ENCODE results near the gene PLCB3. TPM values are rescaled to one million over a fixed set of nuclear protein-coding genes. Genes with fewer than 3 reads are reported as not detected.

PLCB3 gene
- total RNA-seq, 2 donors from 2014 or later = 26.1 to 28.3 TPM

DNA sequence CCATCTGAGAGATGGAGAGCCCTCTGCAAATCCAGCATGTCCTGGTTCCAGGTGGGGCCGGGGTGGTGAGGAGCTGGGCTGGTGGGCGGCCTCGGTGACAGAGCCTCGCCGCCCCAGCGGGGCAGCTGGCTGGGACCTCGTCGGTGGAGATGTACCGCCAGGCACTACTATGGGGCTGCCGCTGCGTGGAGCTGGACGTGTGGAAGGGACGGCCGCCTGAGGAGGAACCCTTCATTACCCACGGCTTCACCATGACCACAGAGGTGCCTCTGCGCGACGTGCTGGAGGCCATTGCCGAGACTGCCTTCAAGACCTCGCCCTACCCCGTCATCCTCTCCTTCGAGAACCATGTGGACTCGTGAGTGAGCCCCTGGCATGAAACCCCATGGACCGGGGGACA, 7.0 kb downstream of the PLCB3 start:
- intact Hi-C loops (cut with DNase I) = no loop called here
- no peak for DNase-seq (ENCODE audit: low spot score)

DNA sequence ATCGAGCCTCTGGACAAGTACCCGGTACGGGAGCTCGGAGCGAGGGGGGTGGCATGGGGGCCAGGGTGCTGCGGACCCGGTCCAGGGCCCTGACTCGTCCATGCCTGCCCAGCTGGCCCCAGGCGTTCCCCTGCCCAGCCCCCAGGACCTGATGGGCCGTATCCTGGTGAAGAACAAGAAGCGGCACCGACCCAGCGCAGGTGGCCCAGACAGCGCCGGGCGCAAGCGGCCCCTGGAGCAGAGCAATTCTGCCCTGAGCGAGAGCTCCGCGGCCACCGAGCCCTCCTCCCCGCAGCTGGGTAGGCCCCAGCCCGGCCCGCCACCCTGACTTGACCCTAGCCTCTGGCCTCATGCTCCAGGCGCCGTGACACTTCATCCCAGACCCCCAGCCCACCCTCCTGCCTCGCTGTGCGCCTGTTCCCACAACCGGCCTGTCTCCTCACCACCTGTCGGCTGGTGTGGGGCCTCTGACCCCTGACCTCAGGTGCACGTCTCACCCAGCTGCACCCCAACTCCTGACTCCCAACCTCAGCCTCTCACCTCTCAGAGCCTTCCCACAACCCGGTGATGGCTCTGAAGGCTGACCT, 7.7 kb downstream of the PLCB3 start:
- no peak for DNase-seq (ENCODE audit: low spot score)
- intact Hi-C loops (cut with DNase I) = no loop called here

DNA sequence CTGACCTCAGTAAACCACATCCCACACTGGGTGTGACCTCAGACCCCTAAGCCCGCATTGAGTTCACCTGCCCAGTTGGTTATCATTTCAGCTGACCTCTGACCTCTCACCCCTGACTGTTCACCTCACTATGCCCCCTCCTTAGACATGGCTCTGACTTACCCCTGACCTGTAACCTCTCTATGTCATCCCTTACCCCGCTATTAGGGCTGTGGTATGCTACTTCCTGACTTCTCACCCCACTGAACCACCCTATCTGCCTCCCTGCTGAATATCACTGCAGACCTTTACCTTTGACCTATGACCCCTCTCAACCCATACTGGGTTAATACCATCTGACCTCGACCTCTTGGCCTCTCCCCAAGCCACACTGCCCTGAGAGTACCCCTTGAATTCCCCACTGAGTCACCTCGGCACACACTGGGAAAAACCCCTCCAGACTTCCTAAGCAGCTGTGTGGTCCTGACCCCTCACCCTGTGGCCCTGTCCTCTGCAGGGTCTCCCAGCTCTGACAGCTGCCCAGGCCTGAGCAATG, 8.3 kb downstream of the PLCB3 start:
- intact Hi-C loops (cut with DNase I) = no loop called here
- no peak for DNase-seq (ENCODE audit: low spot score)

DNA sequence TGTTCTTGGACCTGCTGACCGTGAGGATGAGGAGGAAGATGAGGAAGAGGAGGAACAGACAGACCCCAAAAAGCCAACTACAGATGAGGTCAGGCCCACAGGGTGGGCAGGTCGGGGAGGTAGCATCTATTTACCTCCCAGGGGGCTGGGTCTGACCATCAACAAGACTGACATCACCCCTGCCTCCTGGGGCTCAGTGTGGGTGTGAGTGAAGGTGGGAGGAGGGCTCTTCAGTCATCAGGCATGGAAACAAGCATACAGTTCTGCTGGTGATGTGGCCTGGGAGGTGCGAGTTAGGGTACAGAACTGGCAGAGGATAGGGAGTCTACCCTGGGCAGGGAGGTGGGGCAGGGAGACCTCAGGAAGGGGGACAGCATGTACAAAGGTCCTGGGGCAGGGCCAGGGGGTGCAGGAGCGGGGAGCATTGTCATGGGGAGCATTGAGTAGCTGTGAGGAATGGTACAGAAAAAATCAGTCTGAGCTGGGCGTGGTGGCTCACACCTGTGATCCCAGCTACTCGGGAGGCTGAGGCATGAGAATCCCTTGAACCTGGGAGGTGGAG, 8.9 kb downstream of the PLCB3 start:
- no peak for DNase-seq (ENCODE audit: low spot score)
- intact Hi-C loops (cut with DNase I) = no loop called here

DNA sequence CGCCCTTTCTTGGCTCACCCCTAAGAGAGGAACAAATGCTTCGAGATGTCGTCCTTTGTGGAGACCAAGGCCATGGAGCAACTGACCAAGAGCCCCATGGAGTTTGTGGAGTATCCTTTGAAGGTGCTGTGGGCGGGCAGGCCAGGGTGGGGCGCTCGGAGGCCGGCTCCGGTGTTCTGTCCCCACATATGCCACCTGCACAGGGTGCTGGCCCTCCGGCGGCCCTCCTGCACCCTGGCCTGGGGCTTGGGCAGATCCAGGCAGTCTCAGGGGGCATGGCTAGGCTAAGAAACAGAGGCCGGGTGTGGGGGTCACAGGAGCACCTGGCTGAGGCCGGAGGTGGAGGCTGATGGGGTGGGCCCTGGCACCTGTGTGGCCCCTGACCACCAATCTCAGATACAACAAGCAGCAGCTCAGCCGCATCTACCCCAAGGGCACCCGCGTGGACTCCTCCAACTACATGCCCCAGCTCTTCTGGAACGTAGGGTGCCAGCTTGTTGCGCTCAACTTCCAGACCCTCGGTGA, 10.3 kb downstream of the PLCB3 start:
- intact Hi-C loops (cut with DNase I) = no loop called here
- no peak for DNase-seq (ENCODE audit: low spot score)

DNA sequence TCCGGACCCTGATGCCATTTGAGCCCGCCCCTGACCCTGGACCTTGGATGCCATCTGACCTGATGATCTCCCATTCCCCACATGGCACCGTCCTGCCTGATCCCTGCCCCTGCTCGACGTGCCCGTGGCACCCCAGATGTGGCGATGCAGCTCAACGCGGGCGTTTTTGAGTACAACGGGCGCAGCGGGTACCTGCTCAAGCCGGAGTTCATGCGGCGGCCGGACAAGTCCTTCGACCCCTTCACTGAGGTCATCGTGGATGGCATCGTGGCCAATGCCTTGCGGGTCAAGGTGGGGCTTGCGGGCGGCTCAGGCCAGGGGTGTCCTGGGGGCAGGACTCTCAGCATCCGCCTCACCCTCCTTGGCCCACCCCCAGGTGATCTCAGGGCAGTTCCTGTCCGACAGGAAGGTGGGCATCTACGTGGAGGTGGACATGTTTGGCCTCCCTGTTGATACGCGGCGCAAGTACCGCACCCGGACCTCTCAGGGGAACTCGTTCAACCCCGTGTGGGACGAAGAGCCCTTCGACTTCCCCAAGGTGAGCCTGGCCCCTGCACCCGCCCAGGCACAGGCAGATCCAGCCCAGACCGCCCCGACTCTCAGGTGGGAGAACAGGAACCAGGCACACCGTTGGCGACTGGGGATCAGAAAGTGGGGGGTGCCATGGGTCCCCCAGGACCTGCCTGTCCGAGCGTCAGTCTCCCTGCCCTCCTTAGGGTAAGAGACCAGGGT, 11.1 kb downstream of the PLCB3 start:
- no peak for DNase-seq (ENCODE audit: low spot score)

DNA sequence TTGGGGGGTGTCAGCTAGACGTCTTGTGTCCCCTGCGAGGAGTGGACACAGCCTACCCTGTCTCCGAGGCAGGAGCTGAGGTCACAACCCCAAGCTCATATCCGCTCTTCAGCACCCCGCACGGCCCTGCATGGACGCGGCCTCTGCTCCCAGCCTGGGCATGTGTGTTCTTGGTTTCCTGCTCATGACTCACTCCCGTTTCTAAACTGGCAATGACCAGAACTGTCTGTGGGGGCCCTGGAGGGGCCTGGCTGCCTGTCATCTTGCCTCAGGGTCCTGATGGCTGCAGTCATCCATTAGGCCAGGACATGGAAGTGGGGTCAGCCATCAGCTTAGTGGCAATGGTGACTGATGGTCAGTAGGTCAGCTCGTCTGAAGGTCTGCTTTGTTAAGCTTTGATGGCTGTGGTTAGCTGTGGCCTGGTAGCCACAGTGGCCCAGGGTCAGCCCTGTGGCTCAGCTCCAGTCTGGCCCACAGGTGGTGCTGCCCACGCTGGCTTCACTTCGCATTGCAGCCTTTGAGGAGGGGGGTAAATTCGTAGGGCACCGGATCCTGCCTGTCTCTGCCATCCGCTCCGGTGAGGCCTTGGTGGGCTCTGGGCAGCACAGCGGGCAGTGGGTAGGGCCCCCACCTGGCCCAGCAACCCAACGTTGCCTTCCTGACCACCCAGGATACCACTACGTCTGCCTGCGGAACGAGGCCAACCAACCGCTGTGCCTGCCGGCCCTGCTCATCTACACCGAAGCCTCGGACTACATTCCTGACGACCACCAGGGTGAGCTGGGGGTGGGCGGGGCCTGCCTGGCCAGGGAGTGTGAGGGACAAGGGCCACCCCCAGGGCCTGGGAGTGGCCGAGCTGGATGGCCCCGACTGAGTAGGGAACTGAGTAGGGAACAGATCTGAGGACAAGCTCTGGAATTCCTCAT, 12.0 kb downstream of the PLCB3 start:
- DNase-seq (ENCODE audit: low spot score) = no peak
- intact Hi-C loops (cut with DNase I) = no loop called here

More for the DNA sequence above, 11.1 kb downstream of the PLCB3 start:
- intact Hi-C loops (cut with DNase I) = no loop called here

DNA sequence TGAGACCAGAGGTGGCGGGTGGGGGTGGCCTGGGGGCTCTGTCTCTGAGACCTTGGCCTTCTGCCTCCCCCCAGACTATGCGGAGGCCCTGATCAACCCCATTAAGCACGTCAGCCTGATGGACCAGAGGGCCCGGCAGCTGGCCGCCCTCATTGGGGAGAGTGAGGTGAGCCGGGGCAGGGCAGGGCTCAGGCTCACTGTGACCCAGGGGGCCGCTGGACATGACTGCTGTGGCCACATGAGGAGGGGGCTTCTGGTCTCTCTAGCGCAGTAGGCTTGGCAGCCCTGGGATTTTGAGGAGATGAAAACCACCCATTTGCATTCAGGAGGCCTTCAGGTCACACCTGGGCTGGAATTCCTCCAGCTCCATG, 12.6 kb downstream of the PLCB3 start:
- intact Hi-C loops (cut with DNase I) = no loop called here
- DNase-seq (ENCODE audit: low spot score) = no peak

DNA sequence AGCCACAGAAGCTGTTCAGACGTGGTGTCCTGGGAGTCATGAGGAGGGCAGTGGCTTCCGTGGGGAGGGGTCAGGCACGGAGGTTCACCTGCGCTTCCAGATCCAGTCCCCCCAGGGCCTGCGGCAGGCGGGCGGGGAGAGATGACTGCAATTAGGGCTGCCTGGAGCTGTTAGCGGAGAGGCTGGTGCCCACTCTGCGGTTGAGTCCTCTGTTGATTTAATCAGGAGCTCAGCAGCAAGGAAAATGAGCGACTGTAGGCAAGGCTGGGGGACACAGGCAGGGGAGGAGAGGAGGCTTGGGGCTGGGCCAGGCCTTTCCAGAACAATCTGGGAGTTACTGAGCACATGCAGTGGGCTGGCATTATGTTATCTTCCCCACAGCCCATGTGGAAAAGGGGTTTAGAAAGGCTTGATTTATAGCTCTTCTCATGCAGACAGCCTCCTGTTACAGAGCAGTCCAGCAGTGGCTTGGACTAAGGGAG, 13.1 kb downstream of the PLCB3 start:
- intact Hi-C loops (cut with DNase I) = no loop called here
- no peak for DNase-seq (ENCODE audit: low spot score)

DNA sequence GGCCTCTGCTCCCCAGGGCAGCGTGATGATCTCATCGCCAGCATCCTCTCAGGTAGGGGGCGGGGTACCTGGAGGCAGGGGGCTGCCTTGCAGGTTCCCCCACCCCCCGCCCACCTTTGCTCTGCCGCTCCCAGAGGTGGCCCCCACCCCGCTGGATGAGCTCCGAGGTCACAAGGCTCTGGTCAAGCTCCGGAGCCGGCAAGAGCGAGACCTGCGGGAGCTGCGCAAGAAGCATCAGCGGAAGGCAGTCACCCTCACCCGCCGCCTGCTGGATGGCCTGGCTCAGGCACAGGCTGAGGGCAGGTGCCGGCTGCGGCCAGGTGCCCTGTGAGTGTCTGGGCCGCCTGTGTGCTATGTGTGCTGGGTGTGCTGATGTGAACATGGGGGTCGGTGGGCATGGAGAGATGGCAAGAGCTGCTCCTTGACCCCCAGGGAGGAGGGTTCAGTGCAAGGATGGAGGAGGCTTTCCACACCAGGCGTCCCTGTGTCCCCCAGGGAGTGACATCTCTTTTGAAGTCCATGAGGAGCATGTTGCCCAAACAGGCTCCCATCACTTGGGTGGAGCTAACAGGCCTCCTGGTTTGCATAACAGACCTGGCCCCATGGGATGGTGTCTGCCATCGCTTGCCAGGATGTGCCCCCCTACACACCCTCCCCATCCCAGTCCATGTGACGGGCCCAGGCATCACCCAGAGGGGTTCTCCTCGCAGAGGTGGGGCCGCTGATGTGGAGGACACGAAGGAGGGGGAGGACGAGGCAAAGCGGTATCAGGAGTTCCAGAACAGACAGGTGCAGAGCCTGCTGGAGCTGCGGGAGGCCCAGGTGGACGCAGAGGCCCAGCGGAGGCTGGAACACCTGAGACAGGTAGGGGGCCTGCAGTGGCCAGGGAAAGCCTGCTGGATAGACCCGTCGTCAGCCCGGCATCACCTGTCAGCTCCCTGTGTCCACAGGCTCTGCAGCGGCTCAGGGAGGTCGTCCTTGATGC, 14.1 kb downstream of the PLCB3 start:
- intact Hi-C loops (cut with DNase I) = no loop called here
- no peak for DNase-seq (ENCODE audit: low spot score)

DNA sequence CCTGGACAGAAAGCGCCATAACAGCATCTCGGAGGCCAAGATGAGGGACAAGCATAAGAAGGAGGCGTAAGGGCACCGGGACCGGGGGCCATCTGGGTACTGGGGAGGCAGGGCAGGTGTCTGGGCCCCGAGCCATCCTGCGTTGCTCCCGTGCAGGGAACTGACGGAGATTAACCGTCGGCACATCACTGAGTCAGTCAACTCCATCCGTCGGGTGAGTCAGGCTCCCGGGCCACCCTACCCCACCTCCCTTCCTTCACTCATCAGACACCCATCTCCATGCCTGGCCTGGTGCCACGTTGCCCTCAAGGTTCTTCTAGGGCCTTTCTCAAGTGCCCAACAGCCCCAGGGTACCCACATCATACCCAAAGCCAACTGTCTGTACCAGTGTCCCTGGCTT, 15.0 kb downstream of the PLCB3 start:
- intact Hi-C loops (cut with DNase I) = no loop called here
- no peak for DNase-seq (ENCODE audit: low spot score)

DNA sequence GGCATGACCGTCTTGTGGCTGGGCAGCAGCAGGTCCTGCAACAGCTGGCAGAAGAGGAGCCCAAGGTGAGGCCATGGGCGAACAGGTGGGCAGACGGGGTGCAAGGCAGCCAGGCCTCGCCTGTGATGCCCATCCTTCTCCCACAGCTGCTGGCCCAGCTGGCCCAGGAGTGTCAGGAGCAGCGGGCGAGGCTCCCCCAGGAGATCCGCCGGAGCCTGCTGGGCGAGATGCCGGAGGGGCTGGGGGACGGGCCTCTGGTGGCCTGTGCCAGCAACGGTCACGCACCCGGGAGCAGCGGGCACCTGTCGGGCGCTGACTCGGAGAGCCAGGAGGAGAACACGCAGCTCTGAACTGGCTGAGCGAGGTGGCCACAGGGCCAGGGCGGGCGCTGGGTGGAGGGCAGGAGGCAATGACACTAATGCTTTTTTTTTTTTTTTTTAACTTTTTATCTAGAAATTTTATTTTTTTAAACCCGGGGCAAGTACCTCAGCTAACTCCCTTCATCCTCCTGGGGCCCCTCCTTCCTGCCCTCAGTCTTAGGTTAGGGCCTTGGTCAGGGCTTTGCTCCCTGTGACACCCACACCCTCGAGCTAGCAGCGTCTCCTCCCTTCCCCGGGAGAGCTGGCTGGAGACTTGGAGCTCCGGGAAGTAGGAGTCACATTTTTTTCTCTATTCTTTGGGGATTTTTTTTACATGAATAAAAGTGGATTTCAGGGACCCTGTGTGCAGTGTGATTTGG, 16.0 kb downstream of the PLCB3 start:
- no peak for DNase-seq (ENCODE audit: low spot score)
- intact Hi-C loops (cut with DNase I) = no loop called here

DNA sequence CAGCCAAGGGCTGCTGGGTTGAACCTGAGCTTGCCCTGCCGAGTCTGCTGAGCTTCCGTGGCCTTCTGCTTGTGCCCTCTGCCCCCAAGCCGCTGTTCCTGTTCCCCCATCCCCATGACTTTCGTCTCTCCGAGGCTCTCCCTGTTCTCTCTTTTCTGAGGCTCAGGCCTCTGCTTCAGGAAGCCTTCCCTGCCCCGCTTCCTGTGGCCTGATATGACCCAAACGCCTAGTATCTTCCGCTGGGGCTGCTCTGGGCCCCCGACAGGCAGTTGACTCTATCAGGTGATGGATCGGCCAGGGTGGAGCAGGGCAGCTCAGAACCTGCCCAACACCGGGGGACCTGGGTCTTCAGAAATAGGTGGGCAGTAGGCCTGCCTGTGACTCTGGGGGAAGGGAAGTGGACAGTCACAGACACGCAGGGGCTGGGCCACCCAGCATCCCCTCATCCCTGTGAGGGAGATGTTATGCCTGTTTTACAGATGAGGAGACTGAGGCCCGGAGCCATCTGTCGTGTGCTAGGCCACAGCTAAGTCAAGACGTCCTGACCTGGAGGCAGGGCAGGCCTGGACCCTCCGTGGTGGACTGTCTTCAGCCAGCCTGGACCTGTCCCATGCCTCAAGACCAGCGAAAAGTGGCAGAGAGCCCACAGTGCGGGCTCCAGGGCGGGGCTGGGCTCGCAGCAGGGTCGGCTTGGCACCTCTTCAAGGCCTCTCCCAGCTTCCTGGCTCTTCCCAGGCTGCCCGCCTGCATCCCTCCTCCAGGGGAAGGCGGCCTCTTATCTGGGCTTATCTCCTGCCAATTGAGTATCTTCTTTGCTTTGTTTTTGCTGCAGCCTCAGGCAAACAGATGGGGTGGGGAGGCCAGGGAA, 16.9 kb downstream of the PLCB3 start:
- DNase-seq (ENCODE audit: low spot score) = peak; percentile 91

DNA sequence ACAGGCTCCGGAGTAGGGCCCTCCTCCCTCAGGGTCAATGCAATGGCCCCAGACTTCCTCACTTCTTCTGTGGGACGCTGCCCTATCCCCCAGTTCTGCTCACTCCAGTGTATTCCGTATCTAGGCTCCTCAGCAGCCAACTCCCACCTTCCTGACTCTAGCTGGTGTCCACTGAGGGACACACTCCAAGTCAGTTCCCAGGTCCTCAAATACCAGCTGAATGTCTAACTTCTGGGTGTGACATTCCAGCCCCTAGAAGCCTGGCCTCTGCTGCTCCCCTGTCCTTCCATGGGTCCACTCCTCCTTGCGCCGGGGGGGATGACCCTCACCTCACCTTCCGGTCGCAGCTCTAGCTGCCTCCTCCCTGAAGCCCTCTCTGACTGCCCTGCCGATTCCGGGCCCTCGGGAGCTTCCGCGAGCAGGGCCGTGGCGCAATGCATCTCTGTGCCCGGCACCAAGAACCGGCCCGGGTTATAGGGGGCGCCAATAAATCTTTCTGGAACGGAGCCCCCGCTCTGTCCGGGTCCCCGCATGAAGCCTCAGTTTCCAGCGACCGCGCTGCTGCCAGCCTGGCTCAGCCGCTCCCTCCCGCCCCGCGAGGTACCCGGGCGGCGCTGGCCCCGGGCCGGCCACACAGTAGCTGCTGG, 17.7 kb downstream of the PLCB3 start:
- intact Hi-C loops (cut with DNase I) = no loop called here

More for the DNA sequence above, 16.9 kb downstream of the PLCB3 start:
- intact Hi-C loops (cut with DNase I) = no loop called here

DNA sequence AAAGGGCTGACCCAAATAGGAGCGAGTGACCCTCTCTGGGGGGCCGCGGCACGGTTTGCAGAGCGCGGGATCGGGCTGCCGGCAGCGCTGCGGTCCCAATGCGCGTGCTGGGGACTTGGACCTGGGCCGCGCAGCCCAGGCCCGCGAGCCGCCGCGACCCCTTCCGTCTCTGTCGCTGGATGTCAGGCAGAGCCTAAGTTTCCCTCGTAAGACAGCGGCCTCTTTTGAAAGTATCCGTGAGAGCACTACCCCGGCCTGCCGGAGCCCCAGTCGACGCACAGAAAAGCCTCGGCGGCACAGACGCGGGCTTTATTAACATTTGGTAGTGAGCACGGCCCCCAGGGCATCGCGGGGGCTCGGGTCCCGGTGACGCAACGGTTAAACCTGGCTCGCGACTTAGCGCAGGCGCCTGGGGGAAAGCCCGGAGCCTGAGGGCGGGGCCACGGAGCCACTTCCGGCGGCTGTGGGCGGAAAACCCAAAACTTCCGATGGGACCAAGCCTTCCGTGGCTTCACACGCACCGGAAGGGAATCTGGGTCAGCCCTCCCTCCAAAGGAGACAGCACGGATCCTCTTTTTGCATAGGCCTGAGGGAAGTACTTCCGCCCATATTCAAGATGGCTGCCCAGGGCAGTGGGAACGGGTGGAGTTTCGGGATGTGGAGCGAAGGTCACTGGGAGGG, 18.4 kb downstream of the PLCB3 start:
- DNase-seq (ENCODE audit: low spot score) = peak; percentile 99
- intact Hi-C loops (cut with DNase I) = no loop called here

More for the DNA sequence above, 17.7 kb downstream of the PLCB3 start:
- DNase-seq (ENCODE audit: low spot score) = peak; percentile 90

All from posterior vena cava (tissue), 2 donors.